ENCODE data around the gene OR8B4.
"Not testable (repeated sequence)": the region's sequence is repeated elsewhere in the genome, so short reads cannot be mapped to it uniquely, and the experiment has no call there.

The OR8B4 gene

DNA sequence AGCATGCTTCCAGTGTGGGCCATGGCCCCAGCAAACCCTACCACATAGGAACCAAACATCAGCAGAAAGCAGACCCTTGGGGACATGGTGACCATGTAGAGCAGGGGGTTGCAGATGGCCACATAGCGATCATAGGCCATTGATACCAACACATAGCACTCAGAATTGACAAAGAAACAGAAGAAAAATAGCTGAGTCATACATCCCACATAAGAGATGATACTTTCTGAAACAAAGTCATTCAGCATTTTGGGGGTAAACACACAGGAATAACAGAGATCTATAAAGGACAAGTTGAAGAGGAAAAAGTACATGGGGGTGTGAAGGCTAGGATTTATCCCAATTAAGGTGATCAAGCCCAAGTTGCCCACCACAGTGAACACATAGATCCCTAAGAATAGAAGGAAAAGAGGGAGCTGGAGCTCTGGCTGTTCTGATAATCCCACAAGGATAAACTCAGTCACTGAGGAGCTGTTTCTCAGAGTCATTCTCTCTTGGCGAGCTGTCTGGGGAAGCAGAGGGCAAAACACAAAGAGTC is at the start of gene OR8B4:
OR8B4 (minus strand) TSS at position 488 of the 538 bp plus-strand sequence; CDS start at position 488, 0 bp downstream.
- no peak for DNase-seq (ENCODE audit: low read depth)

DNA sequence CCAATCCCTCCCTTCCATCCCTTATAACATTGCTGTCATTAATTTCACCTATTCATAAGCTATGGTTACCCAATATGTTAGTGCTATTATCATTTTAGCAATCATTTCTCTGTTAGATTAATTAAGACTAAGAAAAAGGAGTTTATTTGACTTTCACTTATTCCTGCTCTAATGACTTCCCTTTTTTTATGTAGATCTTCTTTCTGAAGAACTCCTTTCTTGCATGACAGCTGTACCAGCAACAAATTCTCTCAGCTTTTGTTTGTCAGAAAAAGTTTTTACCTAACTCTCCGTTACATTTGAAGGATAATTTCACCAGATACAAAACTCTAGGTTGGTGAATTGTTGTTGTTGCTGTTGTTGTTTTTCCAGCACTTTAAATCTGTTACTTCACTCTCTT is 49.4 kb upstream of the OR8B4 start:
- DNase-seq (ENCODE audit: low read depth), result no peak

DNA sequence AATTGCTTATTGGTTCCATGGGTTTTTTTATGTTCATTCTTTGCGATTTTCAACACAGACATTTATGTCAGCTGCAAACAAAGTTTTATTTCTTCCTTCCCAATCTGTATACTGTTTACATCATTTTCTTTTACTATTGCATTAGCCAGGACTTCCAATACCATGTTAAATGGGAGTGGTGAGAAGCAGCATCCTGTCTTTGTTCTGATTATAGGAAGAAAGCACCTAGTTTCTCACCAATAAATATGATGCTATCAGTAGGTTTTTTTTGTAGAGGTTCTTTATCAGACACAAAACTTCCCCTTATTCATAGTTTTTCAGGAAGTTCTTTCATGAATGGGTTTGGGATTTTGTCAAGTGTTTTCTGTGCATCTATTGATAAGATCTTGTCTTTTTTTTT is 48.8 kb upstream of the OR8B4 start:
- DNase-seq (ENCODE audit: low read depth), result no peak

- DNase-seq (ENCODE audit: low read depth), result no peak
These were observed 46.0 kb upstream of the OR8B4 start for GRCh38 chr11:124470561-124471227.

- DNase-seq (ENCODE audit: low read depth), result no peak
These were observed 42.8 kb upstream of the OR8B4 start for GRCh38 chr11:124467381-124467927.

DNA sequence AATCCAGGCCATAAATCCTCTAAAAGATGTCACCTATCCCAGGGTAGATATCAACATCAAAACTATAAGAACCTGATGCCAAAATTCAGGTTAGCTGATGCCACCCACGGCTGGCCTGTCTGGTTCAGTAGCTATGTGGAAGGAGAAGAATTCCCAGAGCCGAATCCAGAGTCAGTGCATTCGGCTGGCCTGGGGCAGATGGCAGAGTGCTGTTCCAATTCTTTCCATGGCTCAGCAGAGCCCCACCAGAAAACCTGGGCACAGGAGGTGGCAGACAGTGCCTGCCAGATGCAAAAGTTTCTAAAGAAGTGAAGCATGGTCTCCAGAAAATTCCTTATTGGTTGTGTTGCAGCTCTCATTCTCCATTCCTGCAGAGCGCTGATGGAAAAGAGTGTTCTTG is 40.7 kb upstream of the OR8B4 start:
- DNase-seq (ENCODE audit: low read depth), result no peak

DNA sequence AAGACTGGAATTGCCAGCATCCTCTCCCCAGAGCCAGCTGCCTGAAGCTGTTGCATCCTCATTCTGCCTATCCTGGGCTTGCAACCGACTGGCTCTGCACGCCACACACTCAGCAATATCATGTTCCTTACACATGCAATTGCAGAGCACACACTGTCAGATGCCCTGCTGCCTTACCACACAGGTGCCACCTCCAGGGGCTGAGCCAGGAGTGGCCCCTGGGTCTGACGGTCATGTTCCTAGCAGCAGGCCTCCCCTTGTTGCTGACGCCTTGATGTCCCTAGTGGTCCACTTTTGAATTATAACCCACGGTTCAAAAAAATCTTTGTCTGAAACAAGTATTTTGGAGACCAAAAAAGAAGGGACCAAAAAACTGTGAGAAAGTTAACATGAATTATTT is 39.3 kb upstream of the OR8B4 start:
- no peak for DNase-seq (ENCODE audit: low read depth)

GRCh38 chr11:124463324-124463723 is 38.7 kb upstream of the OR8B4 start:
- no peak for DNase-seq (ENCODE audit: low read depth)

- DNase-seq (ENCODE audit: low read depth), result no peak
These were observed 35.8 kb upstream of the OR8B4 start for GRCh38 chr11:124460459-124460858.

GRCh38 chr11:124459379-124459778 is 34.7 kb upstream of the OR8B4 start:
- not testable (repeated sequence) for DNase-seq (ENCODE audit: low read depth)

- no peak for DNase-seq (ENCODE audit: low read depth)
These were observed 29.9 kb upstream of the OR8B4 start for GRCh38 chr11:124454552-124454951.

GRCh38 chr11:124446916-124447315 is 22.2 kb upstream of the OR8B4 start:
- DNase-seq (ENCODE audit: low read depth), result no peak

- no peak for DNase-seq (ENCODE audit: low read depth)
These were observed 21.0 kb upstream of the OR8B4 start, which contains the start of gene OR8B8 for GRCh38 chr11:124445646-124446150. TSS of gene OR8B8 (minus strand) at chr11:124445696. CDS start at chr11:124441085, 4,611 bp downstream.

- DNase-seq (ENCODE audit: low read depth), result no peak
These were observed 18.2 kb upstream of the OR8B4 start for GRCh38 chr11:124442847-124443246.

DNA sequence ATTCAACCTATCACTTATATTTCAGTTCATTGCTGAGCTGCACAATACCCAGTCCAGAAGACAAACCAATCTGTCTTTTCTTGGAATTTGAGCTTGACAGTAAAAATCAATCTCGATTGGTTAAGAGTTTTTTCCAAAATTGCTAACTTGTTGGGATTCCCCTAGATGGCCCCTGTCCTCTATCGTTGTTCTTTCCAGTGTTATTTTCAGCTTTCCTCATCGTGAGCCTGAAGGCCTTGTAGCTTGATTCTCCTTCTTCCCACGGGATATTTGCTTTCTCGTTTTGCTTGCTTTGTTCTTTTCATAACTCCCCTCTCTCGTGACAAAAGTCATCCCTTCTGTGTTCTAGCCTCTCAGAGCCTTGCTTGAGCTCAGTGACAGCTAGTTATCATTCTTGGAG is 17.8 kb upstream of the OR8B4 start:
- DNase-seq (ENCODE audit: low read depth), result no peak

- DNase-seq (ENCODE audit: low read depth), result no peak
These were observed 16.8 kb upstream of the OR8B4 start for GRCh38 chr11:124441519-124441918.

- DNase-seq (ENCODE audit: low read depth), result no peak
These were observed 16.4 kb upstream of the OR8B4 start for GRCh38 chr11:124441081-124441480.

DNA sequence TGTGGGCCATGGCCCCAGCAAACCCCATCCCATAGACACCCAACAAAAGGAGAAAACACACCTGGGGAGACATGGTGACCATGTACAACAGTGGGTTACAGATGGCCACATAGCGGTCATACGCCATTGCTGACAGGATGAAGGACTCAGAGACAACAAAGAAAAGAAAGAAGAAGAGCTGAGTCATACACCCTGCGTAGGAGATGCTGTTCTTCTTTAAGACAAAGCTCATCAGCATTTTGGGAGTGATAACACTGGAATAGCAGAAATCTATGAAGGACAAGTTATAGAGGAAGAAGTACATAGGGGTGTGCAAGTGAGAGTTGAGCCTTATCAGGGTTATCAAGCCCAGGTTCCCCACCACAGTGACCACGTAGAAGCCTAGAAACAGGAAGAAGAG is 15.9 kb upstream of the OR8B4 start:
- DNase-seq (ENCODE audit: low read depth), result no peak

DNA sequence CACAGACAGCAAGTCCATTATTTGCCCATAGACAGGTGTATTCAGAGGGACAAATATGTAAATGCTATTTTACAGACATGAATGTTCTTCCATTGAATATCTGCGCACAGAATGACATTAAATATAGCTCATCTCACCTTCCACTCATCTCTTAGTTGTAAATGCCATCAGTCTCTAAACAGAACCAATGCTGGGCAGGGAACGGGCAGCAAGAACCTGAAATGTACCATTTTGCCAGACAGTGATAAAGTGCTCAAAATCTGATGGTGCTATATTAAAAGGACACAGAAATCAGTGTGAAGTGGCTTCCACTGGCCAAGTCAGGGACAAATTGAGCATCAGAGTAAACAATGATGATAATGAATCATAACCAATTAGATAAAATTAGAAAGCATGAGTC is 10.0 kb upstream of the OR8B4 start:
- DNase-seq (ENCODE audit: low read depth), result no peak

DNA sequence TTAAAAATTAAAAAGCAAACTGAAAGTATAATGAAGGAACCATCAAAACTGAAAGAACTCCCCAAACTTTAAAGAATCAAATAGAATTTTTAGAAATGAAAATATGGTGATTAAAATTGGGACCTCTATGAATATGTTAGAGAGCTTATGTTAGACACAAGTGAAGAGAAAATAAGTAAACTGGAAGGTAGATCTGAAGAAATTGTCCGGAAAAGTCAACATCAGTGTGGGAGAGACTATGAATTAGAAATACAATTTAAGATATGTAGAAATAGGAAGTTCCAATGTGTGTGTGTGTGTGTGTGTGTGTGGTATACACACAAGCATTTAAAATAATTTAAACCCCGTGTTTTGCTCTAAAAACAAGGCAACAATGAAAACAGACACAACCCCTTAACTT is 4.9 kb upstream of the OR8B4 start:
- no peak for DNase-seq (ENCODE audit: low read depth)

GRCh38 chr11:124421043-124421442 is 3.6 kb downstream of the OR8B4 start:
- DNase-seq (ENCODE audit: low read depth), result no peak

GRCh38 chr11:124415356-124415923 is 9.2 kb downstream of the OR8B4 start:
- no peak for DNase-seq (ENCODE audit: low read depth)

DNA sequence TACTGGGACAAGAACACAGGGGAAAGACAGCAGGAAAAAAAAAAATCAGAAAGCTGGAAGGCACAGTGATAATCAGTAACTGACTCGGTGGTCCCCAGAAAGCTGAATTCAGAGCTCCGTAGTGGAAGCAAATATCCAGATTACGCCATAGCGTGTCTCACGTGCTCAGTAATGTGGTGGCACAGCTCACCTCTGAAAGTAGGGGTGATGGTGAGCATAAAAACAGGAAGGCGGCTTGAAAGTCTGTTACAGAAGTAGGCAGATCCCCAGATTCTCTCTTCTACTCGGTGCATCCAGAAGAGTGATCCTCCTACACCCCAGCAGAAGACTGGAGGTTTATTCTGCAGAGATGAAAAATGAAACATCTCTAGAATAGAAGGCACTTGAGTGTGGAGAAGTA is 14.8 kb downstream of the OR8B4 start:
- DNase-seq (ENCODE audit: low read depth), result no peak
